Measurements from ENCODE around the gene TTBK1. TPM values are rescaled to one million over a fixed set of nuclear protein-coding genes. Genes with fewer than 3 reads are reported as not detected.
"Not testable (repeated sequence)": the region's sequence is repeated elsewhere in the genome, so short reads cannot be mapped to it uniquely, and the experiment has no call there.

The TTBK1 gene
- total and polyA plus RNA-seq, 5 donors from 2014 or later, result 0.22 TPM; not detected in 4

DNA sequence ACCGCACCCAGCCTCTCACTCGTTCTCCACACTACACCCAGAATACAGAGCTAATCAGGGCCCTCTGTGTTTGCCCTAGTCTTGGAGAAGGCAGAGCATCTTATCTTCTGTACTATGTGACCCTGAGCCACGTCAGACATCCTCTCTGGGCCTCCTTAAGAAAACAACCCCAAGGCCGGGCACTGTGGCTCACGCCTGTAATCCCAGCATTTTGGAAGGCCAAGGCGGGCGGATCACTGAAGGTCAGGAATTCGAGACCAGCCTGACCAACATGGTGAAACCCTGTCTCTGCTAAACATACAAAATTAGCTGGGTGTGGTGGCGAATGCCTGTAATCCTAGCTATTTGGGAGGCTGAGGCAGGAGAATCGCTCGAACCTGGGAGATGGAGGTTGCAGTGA lies 59.7 kb downstream of the TTBK1 start:
- not testable (repeated sequence) for H3K4me1 ChIP-seq (ENCODE audit: control insufficient read depth, insufficient read depth, low read length, poor library complexity, severe bottlenecking); H3K36me3 Mint-ChIP-seq; H3K4me3 Mint-ChIP-seq; H3K4me3 ChIP-seq (ENCODE audit: low read depth, low read length); DNase-seq; H3K27ac ChIP-seq (ENCODE audit: insufficient read depth, low read length, poor library complexity, severe bottlenecking); H3K9me3 Mint-ChIP-seq; H3K9me3 ChIP-seq (ENCODE audit: control insufficient read depth in 2 of 2, low read length in 2 of 2); H3K27me3 Mint-ChIP-seq; H3K4me1 Mint-ChIP-seq; H3K27me3 ChIP-seq (ENCODE audit: control insufficient read depth, insufficient read depth, low read length); ATAC-seq (ENCODE audit: low read depth in 2 of 2); H3K36me3 ChIP-seq (ENCODE audit: control insufficient read depth, insufficient read depth, low read length)
- H3K27ac Mint-ChIP-seq, result peak overlapping the region in 1 of 3 donors; percentile 38

DNA sequence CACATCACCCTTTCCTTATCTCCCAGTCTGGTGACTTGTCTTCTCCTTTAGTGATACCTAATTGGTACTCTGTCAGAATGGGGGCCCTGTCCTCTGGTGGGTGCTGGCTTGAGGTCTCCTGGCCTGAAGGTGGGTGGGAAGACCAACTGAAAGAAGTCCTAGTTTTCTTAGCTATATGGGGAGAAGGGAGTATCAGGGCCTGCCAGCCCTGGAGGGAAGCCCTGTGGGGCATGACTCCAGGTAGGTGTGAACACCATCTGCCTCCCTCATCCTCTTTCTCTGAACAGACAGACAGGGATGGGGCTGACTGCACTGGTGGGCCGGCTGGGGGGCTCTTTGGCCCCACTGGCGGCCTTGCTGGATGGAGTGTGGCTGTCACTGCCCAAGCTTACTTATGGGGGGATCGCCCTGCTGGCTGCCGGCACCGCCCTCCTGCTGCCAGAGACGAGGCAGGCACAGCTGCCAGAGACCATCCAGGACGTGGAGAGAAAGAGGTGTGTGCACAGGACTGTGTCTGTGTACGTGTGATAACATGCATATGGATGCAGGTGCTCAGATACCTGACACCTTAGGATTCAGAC lies 60.6 kb downstream of the TTBK1 start:
- H3K9me3 Mint-ChIP-seq, result no peaks in the 10 kb centered on the region
- H3K36me3 ChIP-seq (ENCODE audit: control insufficient read depth, insufficient read depth, low read length), result no peaks in the 10 kb centered on the region
- H3K27ac ChIP-seq (ENCODE audit: insufficient read depth, low read length, poor library complexity, severe bottlenecking), result no peak overlapping the region
- H3K27ac Mint-ChIP-seq, result no peak overlapping the region
- H3K4me1 Mint-ChIP-seq, result peaks cover 0 to 12% (median 2%) of the 10 kb centered on the region in 4 donors
- DNase-seq (no peak), ATAC-seq (ENCODE audit: low read depth in 2 of 2) (no peak)
- H3K9me3 ChIP-seq (ENCODE audit: control insufficient read depth in 2 of 2, low read length in 2 of 2), result no peaks in the 10 kb centered on the region
- H3K4me3 ChIP-seq (ENCODE audit: low read depth, low read length), result no peak overlapping the region
- no peaks in the 10 kb centered on the region for H3K27me3 ChIP-seq (ENCODE audit: control insufficient read depth, insufficient read depth, low read length)
- no peaks in the 10 kb centered on the region for H3K27me3 Mint-ChIP-seq
- peaks cover 4% of the 10 kb centered on the region for H3K4me1 ChIP-seq (ENCODE audit: control insufficient read depth, insufficient read depth, low read length, poor library complexity, severe bottlenecking)
- H3K4me3 Mint-ChIP-seq, result no peak overlapping the region
- no peaks in the 10 kb centered on the region for H3K36me3 Mint-ChIP-seq

DNA sequence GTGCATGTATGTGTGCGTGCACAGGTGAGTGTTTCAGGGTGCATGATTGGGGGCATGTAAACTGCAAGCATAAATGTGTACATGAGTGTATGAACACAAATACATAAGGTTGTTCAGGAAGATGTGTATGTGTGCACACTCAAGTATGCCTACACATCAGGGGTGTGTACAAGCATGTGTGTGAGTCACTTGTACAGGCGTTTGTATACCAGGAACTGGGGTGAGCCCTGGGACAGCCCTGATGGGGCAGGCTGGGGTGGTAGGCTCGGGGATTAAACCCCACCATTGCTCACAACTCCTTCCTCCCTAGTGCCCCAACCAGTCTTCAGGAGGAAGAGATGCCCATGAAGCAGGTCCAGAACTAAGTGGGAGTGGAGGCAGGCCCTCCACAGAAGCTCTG lies 61.1 kb downstream of the TTBK1 start:
- no peak overlapping the region for H3K27ac Mint-ChIP-seq
- ATAC-seq (ENCODE audit: low read depth in 2 of 2), result no peak
- no peaks in the 10 kb centered on the region for H3K27me3 Mint-ChIP-seq
- no peaks in the 10 kb centered on the region for H3K9me3 ChIP-seq (ENCODE audit: control insufficient read depth in 2 of 2, low read length in 2 of 2)
- peaks cover 0 to 16% (median 5%) of the 10 kb centered on the region in 4 donors for H3K4me1 Mint-ChIP-seq
- peaks cover 9% of the 10 kb centered on the region for H3K4me1 ChIP-seq (ENCODE audit: control insufficient read depth, insufficient read depth, low read length, poor library complexity, severe bottlenecking)
- no peak for DNase-seq
- H3K4me3 ChIP-seq (ENCODE audit: low read depth, low read length), result no peak overlapping the region
- H3K27ac ChIP-seq (ENCODE audit: insufficient read depth, low read length, poor library complexity, severe bottlenecking), result no peak overlapping the region
- H3K27me3 ChIP-seq (ENCODE audit: control insufficient read depth, insufficient read depth, low read length), result no peaks in the 10 kb centered on the region
- H3K36me3 ChIP-seq (ENCODE audit: control insufficient read depth, insufficient read depth, low read length), result no peaks in the 10 kb centered on the region
- H3K36me3 Mint-ChIP-seq, result no peaks in the 10 kb centered on the region
- H3K4me3 Mint-ChIP-seq, result no peak overlapping the region
- no peaks in the 10 kb centered on the region for H3K9me3 Mint-ChIP-seq

DNA sequence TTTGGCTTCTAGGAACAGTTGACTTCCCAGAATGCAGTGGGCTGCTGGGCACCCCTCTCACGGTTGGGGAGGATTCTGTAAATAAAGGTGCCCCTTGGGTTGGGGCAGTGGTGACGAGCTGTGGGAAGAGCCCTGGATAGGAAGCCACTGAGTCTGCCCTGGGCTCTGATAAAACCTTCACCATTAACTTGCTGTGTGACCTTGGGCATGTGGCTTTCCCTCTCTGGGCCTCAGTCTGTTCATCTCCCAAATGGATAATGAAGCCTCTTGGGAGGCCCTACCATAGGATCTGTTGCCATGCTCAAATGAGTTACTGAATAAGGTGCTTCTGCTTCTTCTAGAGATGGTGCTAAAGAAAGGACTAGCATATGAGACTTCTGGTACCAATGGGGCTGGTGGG lies 61.6 kb downstream of the TTBK1 start:
- Mint-ChIP-seq H3K4me1 (peaks cover 0 to 16% (median 5%) of the 10 kb centered on the region in 4 donors), H3K36me3 (no peaks in the 10 kb centered on the region), H3K4me3 (no peak overlapping the region), H3K9me3 (no peaks in the 10 kb centered on the region), H3K27me3 (no peaks in the 10 kb centered on the region), H3K27ac (no peak overlapping the region)
- H3K27me3 ChIP-seq (ENCODE audit: control insufficient read depth, insufficient read depth, low read length), result no peaks in the 10 kb centered on the region
- ATAC-seq (ENCODE audit: low read depth in 2 of 2), result no peak
- H3K4me3 ChIP-seq (ENCODE audit: low read depth, low read length), result no peak overlapping the region
- no peak overlapping the region for H3K27ac ChIP-seq (ENCODE audit: insufficient read depth, low read length, poor library complexity, severe bottlenecking)
- DNase-seq, result no peak
- H3K9me3 ChIP-seq (ENCODE audit: control insufficient read depth in 2 of 2, low read length in 2 of 2), result no peaks in the 10 kb centered on the region
- H3K36me3 ChIP-seq (ENCODE audit: control insufficient read depth, insufficient read depth, low read length), result no peaks in the 10 kb centered on the region
- H3K4me1 ChIP-seq (ENCODE audit: control insufficient read depth, insufficient read depth, low read length, poor library complexity, severe bottlenecking), result peaks cover 9% of the 10 kb centered on the region

GRCh38 chr6:43306086-43306485 lies 62.8 kb downstream of the TTBK1 start:
- Histone ChIP-seq H3K9me3 (ENCODE audit: control insufficient read depth in 2 of 2, low read length in 2 of 2) (no peaks in the 10 kb centered on the region), H3K36me3 (ENCODE audit: control insufficient read depth, insufficient read depth, low read length) (no peaks in the 10 kb centered on the region)
- no peaks in the 10 kb centered on the region for H3K27me3 Mint-ChIP-seq

DNA sequence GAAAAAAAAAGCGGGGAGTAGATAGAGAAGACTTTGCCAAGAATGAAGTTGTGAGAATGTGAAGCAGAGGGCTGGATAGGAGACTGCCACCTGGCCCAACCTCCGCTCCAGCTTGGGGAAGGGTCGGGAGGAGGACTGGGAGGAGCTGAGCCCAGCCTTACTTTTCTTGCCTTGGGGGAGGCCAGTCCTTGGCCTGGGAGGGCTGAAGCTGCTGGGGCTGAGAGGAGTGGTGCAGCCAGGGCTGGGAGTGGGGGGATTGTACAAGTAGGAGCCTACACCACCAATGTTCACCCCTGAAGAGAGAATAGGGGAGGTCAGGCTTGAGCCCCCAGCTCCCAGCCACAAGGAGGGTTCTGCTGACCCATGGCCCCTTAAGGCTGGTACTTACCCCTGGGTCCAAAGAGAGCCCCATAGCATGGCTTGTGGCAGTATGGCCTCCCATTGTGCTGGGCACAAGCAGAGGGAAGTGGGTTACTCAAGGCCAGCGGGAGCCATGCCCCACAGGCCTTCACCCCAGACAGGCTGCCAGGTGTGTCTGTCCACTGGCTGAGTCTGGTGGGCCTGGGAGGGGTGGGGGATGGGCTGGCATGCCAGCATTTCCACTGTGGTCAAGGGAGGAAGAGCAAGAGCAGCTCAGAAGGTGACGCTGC lies 64.3 kb downstream of the TTBK1 start:
- Mint-ChIP-seq H3K36me3 (no peaks in the 10 kb centered on the region), H3K4me1 (peaks cover 0 to 19% (median 5%) of the 10 kb centered on the region in 4 donors), H3K4me3 (peak overlapping the region; percentile 24 to 93 (median 55)), H3K27me3 (no peaks in the 10 kb centered on the region), H3K9me3 (no peaks in the 10 kb centered on the region), H3K27ac (peak overlapping the region in 2 of 3 donors; percentile 82 to 84)
- H3K4me3 ChIP-seq (ENCODE audit: low read depth, low read length), result no peak overlapping the region
- H3K9me3 ChIP-seq (ENCODE audit: control insufficient read depth in 2 of 2, low read length in 2 of 2), result no peaks in the 10 kb centered on the region
- peaks cover 9% of the 10 kb centered on the region for H3K4me1 ChIP-seq (ENCODE audit: control insufficient read depth, insufficient read depth, low read length, poor library complexity, severe bottlenecking)
- no peak overlapping the region for H3K27ac ChIP-seq (ENCODE audit: insufficient read depth, low read length, poor library complexity, severe bottlenecking)
- no peaks in the 10 kb centered on the region for H3K27me3 ChIP-seq (ENCODE audit: control insufficient read depth, insufficient read depth, low read length)
- no peak for DNase-seq
- ATAC-seq (ENCODE audit: low read depth in 2 of 2), result no peak
- H3K36me3 ChIP-seq (ENCODE audit: control insufficient read depth, insufficient read depth, low read length), result no peaks in the 10 kb centered on the region

More at GRCh38 chr6:43306086-43306485, 62.8 kb downstream of the TTBK1 start:
- DNase-seq (no peak), ATAC-seq (ENCODE audit: low read depth in 2 of 2) (no peak)
- peak overlapping the region in 1 of 3 donors; percentile 29 for H3K27ac Mint-ChIP-seq
- H3K4me3 ChIP-seq (ENCODE audit: low read depth, low read length), result no peak overlapping the region
- no peaks in the 10 kb centered on the region for H3K9me3 Mint-ChIP-seq
- H3K4me1 Mint-ChIP-seq, result peaks cover 0 to 19% (median 5%) of the 10 kb centered on the region in 4 donors
- H3K27me3 ChIP-seq (ENCODE audit: control insufficient read depth, insufficient read depth, low read length), result no peaks in the 10 kb centered on the region
- no peak overlapping the region for H3K4me3 Mint-ChIP-seq
- H3K36me3 Mint-ChIP-seq, result no peaks in the 10 kb centered on the region
- peaks cover 9% of the 10 kb centered on the region for H3K4me1 ChIP-seq (ENCODE audit: control insufficient read depth, insufficient read depth, low read length, poor library complexity, severe bottlenecking)
- H3K27ac ChIP-seq (ENCODE audit: insufficient read depth, low read length, poor library complexity, severe bottlenecking), result no peak overlapping the region

- peaks cover 0 to 19% (median 5%) of the 10 kb centered on the region in 4 donors for H3K4me1 Mint-ChIP-seq
- H3K4me3 ChIP-seq (ENCODE audit: low read depth, low read length), result peak within 1 kb of the TSS; percentile 75
- H3K36me3 Mint-ChIP-seq, result peaks cover 2% of the 10 kb centered on the region
- no peaks in the 10 kb centered on the region for H3K36me3 ChIP-seq (ENCODE audit: control insufficient read depth, insufficient read depth, low read length)
- no peaks in the 10 kb centered on the region for H3K9me3 ChIP-seq (ENCODE audit: control insufficient read depth in 2 of 2, low read length in 2 of 2)
- peak within 1 kb of the TSS; percentile 62 to 88 (median 76) for H3K4me3 Mint-ChIP-seq
- H3K27me3 ChIP-seq (ENCODE audit: control insufficient read depth, insufficient read depth, low read length), result no peaks in the 10 kb centered on the region
- H3K4me1 ChIP-seq (ENCODE audit: control insufficient read depth, insufficient read depth, low read length, poor library complexity, severe bottlenecking), result peaks cover 9% of the 10 kb centered on the region
- DNase-seq, result peak; percentile 29 to 73 (median 47)
- no peaks in the 10 kb centered on the region for H3K27me3 Mint-ChIP-seq
- H3K27ac ChIP-seq (ENCODE audit: insufficient read depth, low read length, poor library complexity, severe bottlenecking), result no peak within 1 kb of the TSS
- H3K9me3 Mint-ChIP-seq, result no peaks in the 10 kb centered on the region
- peak; percentile 70 to 76 for ATAC-seq (ENCODE audit: low read depth in 2 of 2)
- H3K27ac Mint-ChIP-seq, result peak within 1 kb of the TSS in 2 of 3 donors; percentile 49 to 62
These were observed 65.1 kb downstream of the TTBK1 start, which contains the start of gene CRIP3 for GRCh38 chr6:43308101-43308989. Gene CRIP3, minus strand, starts transcription at chr6:43308826. Its CDS starts 34 bp downstream, at chr6:43308792.
